NCI-H748 treated with DMSO at 0.1 percent for 48 hours (cell line): ENCODE results near the gene WNK3.
"Not testable (repeated sequence)": the region's sequence is repeated elsewhere in the genome, so short reads cannot be mapped to it uniquely, and the experiment has no call there.

Source experiments
- DNase-seq: peaks from one replicate; lab custom pipeline; 2025; lab: John Stamatoyannopoulos, UW

Gene WNK3

GRCh38 chrX:54357414-54358377 lies at the start of gene WNK3:
Gene WNK3, minus strand, starts transcription at chrX:54358046.
- peak; percentile 78 for DNase-seq

GRCh38 chrX:54407266-54407665 lies 49.4 kb upstream of the WNK3 start:
- no peak for DNase-seq

GRCh38 chrX:54397113-54397512 lies 39.3 kb upstream of the WNK3 start:
- DNase-seq, result no peak

GRCh38 chrX:54386314-54386713 lies 28.5 kb upstream of the WNK3 start:
- DNase-seq, result no peak

GRCh38 chrX:54384661-54385060 lies 26.8 kb upstream of the WNK3 start:
- not testable (repeated sequence) for DNase-seq

GRCh38 chrX:54359408-54359807 lies 1.6 kb upstream of the WNK3 start:
- no peak for DNase-seq

GRCh38 chrX:54358424-54359211 lies 772 bp upstream of the WNK3 start:
- peak; percentile 82 for DNase-seq

GRCh38 chrX:54352677-54353076 lies 5.2 kb downstream of the WNK3 start:
- no peak for DNase-seq

- DNase-seq, result not testable (repeated sequence)
These were observed 20.5 kb downstream of the WNK3 start for GRCh38 chrX:54337383-54337782.

- no peak for DNase-seq
These were observed 32.8 kb downstream of the WNK3 start for GRCh38 chrX:54325077-54325476.

GRCh38 chrX:54320067-54320466 lies 37.8 kb downstream of the WNK3 start:
- DNase-seq, result no peak

- DNase-seq, result no peak
These were observed 51.5 kb downstream of the WNK3 start for GRCh38 chrX:54306379-54306778.

GRCh38 chrX:54301516-54301915 lies 56.3 kb downstream of the WNK3 start:
- no peak for DNase-seq

GRCh38 chrX:54294306-54294705 lies 63.5 kb downstream of the WNK3 start:
- DNase-seq, result no peak

GRCh38 chrX:54292755-54293154 lies 65.1 kb downstream of the WNK3 start:
- no peak for DNase-seq

- DNase-seq, result no peak
These were observed 66.1 kb downstream of the WNK3 start for GRCh38 chrX:54291758-54292157.

- DNase-seq, result no peak
These were observed 68.9 kb downstream of the WNK3 start for GRCh38 chrX:54288968-54289367.

GRCh38 chrX:54288277-54288676 lies 69.6 kb downstream of the WNK3 start:
- DNase-seq, result no peak

- DNase-seq, result no peak
These were observed 76.2 kb downstream of the WNK3 start for GRCh38 chrX:54281676-54282075.

GRCh38 chrX:54280466-54280865 lies 77.4 kb downstream of the WNK3 start:
- DNase-seq, result no peak

- DNase-seq, result no peak
These were observed 86.2 kb downstream of the WNK3 start for GRCh38 chrX:54271664-54272063.

GRCh38 chrX:54248309-54248708 lies 109.5 kb downstream of the WNK3 start:
- peak; percentile 3 for DNase-seq

GRCh38 chrX:54246866-54247265 lies 111.0 kb downstream of the WNK3 start:
- no peak for DNase-seq
